Esophagus squamous epithelium (tissue), 4 donors: ENCODE results near the gene ZFHX3.

Experiments used
- CTCF ChIP-seq, 6 experiments: fragments of 450-650 bp in 4 of 6; fragments of 200-600 bp in 2 of 6; sonication (generic) in 2 of 6; IDR thresholded peaks; one replicate each; pipeline ENCODE4 v1.5.1; 2016 to 2019; ENCODE audit warnings: antibody characterized with exemption in 6 of 6, mild to moderate bottlenecking in 4 of 6, moderate library complexity in 4 of 6
- POLR2A ChIP-seq, 4 donors: fragments of 450-650 bp; IDR thresholded peaks; one replicate each; pipeline ENCODE4 v1.6.1; 2017; ENCODE audit warnings: antibody characterized with exemption in 4 of 4, mild to moderate bottlenecking in 4 of 4, moderate library complexity in 3 of 4

- TF ChIP-seq CTCF (IDR thresholded peaks at IDR 0.05) (no peak), POLR2A (IDR thresholded peaks at IDR 0.05) (no peak)
Observed at GRCh38 chr16:73053364-73054124, 5.6 kb upstream of the ZFHX3 start.
